Measurements from ENCODE around the gene FABP7. TPM values are rescaled to one million over a fixed set of nuclear protein-coding genes. Genes with fewer than 3 reads are reported as not detected.

The FABP7 gene
- total RNA-seq, 6 experiments from 2014 or later: not detected

- no peak overlapping the region for H3K27ac Mint-ChIP-seq
- DNase-seq: peak; percentile 9
- H3K9me3 Mint-ChIP-seq: no peaks in the 10 kb centered on the region
- H3K4me1 Mint-ChIP-seq (ENCODE audit: low read depth): peaks cover 44% of the 10 kb centered on the region
- 0 out of 2 replicates have a peak, but pooled peaks cover 4% of the 10 kb centered on the region for H3K36me3 Mint-ChIP-seq (ENCODE audit: low read depth)
- no peaks in the 10 kb centered on the region for H3K27me3 Mint-ChIP-seq (ENCODE audit: insufficient read depth)
- TF ChIP-seq, protein P1, sequence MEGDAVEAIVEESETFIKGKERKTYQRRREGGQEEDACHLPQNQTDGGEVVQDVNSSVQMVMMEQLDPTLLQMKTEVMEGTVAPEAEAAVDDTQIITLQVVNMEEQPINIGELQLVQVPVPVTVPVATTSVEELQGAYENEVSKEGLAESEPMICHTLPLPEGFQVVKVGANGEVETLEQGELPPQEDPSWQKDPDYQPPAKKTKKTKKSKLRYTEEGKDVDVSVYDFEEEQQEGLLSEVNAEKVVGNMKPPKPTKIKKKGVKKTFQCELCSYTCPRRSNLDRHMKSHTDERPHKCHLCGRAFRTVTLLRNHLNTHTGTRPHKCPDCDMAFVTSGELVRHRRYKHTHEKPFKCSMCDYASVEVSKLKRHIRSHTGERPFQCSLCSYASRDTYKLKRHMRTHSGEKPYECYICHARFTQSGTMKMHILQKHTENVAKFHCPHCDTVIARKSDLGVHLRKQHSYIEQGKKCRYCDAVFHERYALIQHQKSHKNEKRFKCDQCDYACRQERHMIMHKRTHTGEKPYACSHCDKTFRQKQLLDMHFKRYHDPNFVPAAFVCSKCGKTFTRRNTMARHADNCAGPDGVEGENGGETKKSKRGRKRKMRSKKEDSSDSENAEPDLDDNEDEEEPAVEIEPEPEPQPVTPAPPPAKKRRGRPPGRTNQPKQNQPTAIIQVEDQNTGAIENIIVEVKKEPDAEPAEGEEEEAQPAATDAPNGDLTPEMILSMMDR (IDR thresholded peaks at IDR 0.05): no peak
- no peak overlapping the region for H3K4me3 Mint-ChIP-seq
These were observed 23.7 kb downstream of the FABP7 start for GRCh38 chr6:122803171-122803661.

- DNase-seq: no peak
- H3K4me3 Mint-ChIP-seq: no peak overlapping the region
- peaks cover 26% of the 10 kb centered on the region for H3K4me1 Mint-ChIP-seq (ENCODE audit: low read depth)
- TF ChIP-seq, protein P1 (IDR thresholded peaks at IDR 0.05): no peak
- H3K27me3 Mint-ChIP-seq (ENCODE audit: insufficient read depth): no peaks in the 10 kb centered on the region
- H3K27ac Mint-ChIP-seq: no peak overlapping the region
- H3K9me3 Mint-ChIP-seq: no peaks in the 10 kb centered on the region
- H3K36me3 Mint-ChIP-seq (ENCODE audit: low read depth): 0 out of 2 replicates have a peak, but pooled peaks cover 4% of the 10 kb centered on the region
These were observed 25.5 kb downstream of the FABP7 start for GRCh38 chr6:122804962-122805485.

- no peak for DNase-seq
- H3K27me3 Mint-ChIP-seq (ENCODE audit: insufficient read depth): no peaks in the 10 kb centered on the region
These were observed 26.8 kb downstream of the FABP7 start for GRCh38 chr6:122806291-122806690.

DNA sequence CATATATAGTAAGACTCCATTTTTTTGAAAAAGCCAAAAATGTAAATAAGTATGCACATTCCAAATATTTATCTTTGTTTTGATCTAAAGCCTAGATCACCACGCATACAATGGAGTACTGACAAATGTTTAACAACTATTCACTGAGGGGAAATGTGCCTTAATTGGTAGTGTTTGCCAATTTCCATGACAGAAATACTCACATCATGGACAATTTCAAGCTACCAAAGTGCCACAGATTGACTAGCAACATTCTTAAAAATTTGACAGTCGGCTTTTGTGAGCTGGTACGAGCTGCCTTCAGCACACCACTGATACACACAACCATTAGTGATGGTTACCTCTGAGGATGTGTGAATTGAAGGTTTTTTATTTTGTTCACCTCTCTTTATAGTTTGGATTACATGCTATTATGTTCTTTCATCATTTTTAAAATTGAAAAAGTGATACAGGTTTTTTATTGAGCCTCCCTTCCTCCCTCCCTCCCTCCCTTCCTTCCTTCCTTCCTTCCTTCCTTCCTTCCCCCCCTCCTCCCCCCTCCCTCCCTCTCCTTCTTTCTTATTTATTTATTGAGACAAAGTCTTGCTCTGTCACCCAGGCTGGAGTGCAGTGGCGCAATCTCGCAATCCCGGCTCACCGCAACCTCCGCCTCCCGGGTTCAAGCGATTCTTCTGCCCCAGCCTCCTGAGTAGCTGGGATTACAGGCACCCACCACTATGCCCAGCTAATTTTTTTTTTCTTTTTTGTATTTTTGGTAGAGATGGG, 28.8 kb downstream of the FABP7 start:
- Mint-ChIP-seq H3K27me3 (ENCODE audit: insufficient read depth) (no peaks in the 10 kb centered on the region; the same call in 1 of the 2 replicates), H3K36me3 (ENCODE audit: low read depth) (0 out of 2 replicates have a peak, but pooled peaks cover 4% of the 10 kb centered on the region), H3K27ac (no peak overlapping the region), H3K4me3 (no peak overlapping the region), H3K9me3 (no peaks in the 10 kb centered on the region), H3K4me1 (ENCODE audit: low read depth) (peaks cover 6% of the 10 kb centered on the region)
- TF ChIP-seq, protein P1 (IDR thresholded peaks at IDR 0.05): no peak
- DNase-seq: no peak

More at GRCh38 chr6:122806291-122806690, 26.8 kb downstream of the FABP7 start:
- Mint-ChIP-seq H3K9me3 (no peaks in the 10 kb centered on the region), H3K4me3 (no peak overlapping the region), H3K36me3 (ENCODE audit: low read depth) (0 out of 2 replicates have a peak, but pooled peaks cover 4% of the 10 kb centered on the region), H3K27ac (no peak overlapping the region), H3K4me1 (ENCODE audit: low read depth) (peaks cover 15% of the 10 kb centered on the region)
- TF ChIP-seq, protein P1 (IDR thresholded peaks at IDR 0.05): no peak

- Mint-ChIP-seq H3K4me1 (ENCODE audit: low read depth) (no peaks in the 10 kb centered on the region), H3K9me3 (no peaks in the 10 kb centered on the region), H3K27me3 (ENCODE audit: insufficient read depth) (no peaks in the 10 kb centered on the region; the same call in 1 of the 2 replicates), H3K4me3 (no peak overlapping the region), H3K27ac (no peak overlapping the region), H3K36me3 (ENCODE audit: low read depth) (no peaks in the 10 kb centered on the region)
- TF ChIP-seq, protein P1 (IDR thresholded peaks at IDR 0.05): no peak
- DNase-seq: no peak
These were observed 29.5 kb downstream of the FABP7 start for GRCh38 chr6:122809001-122809400.
